Measurements from ENCODE around the gene WHAMM.

Gene WHAMM

DNA sequence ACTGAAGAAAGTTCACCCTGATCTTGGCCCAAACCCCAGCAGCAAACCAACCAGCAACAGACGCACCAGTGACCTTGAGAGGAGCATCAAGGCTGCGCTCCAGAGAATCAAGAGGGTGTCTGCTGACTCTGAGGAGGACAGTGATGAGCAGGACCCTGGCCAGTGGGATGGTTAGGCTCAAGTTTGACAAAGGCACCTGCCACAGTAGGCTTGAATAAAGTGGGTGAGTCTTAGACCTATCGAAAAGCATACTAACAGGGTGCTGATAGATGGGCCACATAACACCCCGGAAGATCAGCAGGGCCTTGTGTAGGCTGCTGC lies 23.9 kb downstream of the WHAMM start:
- Histone ChIP-seq H3K9ac (no peak overlapping the region), H3K4me3 (ENCODE audit: low read depth, low read length) (no peak overlapping the region), H2AFZ (no peak overlapping the region), H3K4me2 (ENCODE audit: low read length) (no peak overlapping the region), H3K79me2 (no peaks in the 10 kb centered on the region), H3K36me3 (ENCODE audit: control insufficient read depth, insufficient read depth, low read length) (no peaks in the 10 kb centered on the region), H3K27me3 (ENCODE audit: control insufficient read depth, insufficient read depth, low read length) (no peaks in the 10 kb centered on the region), H3K9me3 (ENCODE audit: control insufficient read depth, low read length) (no peaks in the 10 kb centered on the region), H3K27ac (no peak overlapping the region), H3K4me1 (no peaks in the 10 kb centered on the region)
- TF ChIP-seq, protein P1, sequence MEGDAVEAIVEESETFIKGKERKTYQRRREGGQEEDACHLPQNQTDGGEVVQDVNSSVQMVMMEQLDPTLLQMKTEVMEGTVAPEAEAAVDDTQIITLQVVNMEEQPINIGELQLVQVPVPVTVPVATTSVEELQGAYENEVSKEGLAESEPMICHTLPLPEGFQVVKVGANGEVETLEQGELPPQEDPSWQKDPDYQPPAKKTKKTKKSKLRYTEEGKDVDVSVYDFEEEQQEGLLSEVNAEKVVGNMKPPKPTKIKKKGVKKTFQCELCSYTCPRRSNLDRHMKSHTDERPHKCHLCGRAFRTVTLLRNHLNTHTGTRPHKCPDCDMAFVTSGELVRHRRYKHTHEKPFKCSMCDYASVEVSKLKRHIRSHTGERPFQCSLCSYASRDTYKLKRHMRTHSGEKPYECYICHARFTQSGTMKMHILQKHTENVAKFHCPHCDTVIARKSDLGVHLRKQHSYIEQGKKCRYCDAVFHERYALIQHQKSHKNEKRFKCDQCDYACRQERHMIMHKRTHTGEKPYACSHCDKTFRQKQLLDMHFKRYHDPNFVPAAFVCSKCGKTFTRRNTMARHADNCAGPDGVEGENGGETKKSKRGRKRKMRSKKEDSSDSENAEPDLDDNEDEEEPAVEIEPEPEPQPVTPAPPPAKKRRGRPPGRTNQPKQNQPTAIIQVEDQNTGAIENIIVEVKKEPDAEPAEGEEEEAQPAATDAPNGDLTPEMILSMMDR (IDR thresholded peaks at IDR 0.05) = no peak

DNA sequence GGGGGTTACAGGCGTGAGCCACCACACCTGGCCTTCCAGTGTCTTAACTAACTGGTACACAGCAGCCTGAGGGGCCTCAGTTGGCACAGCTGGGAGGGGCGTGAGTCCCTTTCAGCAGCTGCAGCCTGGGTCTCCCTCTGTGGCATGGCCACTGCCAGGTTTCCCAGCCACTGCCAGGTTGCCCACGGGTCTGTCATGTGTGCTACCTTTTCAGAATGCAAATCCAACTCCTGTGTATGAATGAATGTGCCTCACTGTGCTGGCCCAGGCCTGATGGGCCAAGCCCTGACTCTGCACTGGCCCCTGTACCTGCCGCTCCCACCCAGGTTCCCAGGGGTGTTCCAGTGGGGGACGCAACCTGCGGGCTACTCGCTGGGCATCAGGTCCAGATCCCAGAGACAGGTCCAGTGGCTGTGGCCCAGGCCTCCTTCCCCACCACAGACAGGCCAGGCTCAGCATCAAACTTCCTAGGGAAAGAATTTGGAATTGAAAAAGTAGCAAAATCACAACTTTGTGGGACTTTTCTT lies 26.0 kb downstream of the WHAMM start:
- Histone ChIP-seq H3K36me3 (ENCODE audit: control insufficient read depth, insufficient read depth, low read length) (no peaks in the 10 kb centered on the region), H3K27ac (no peak overlapping the region), H3K79me2 (no peaks in the 10 kb centered on the region), H3K9me3 (ENCODE audit: control insufficient read depth, low read length) (no peaks in the 10 kb centered on the region), H3K4me3 (ENCODE audit: low read depth, low read length) (no peak overlapping the region), H3K9ac (no peak overlapping the region), H2AFZ (no peak overlapping the region), H3K4me1 (no peaks in the 10 kb centered on the region), H3K4me2 (ENCODE audit: low read length) (no peak overlapping the region), H3K27me3 (ENCODE audit: control insufficient read depth, insufficient read depth, low read length) (no peaks in the 10 kb centered on the region)
- TF ChIP-seq, protein P1 (IDR thresholded peaks at IDR 0.05) = no peak

GRCh38 chr15:82838096-82838735 lies 28.8 kb downstream of the WHAMM start:
- no peaks in the 10 kb centered on the region for H3K4me1 ChIP-seq
- H3K27ac ChIP-seq = no peak overlapping the region
- no peaks in the 10 kb centered on the region for H3K79me2 ChIP-seq
- H3K4me2 ChIP-seq (ENCODE audit: low read length) = no peak overlapping the region
- H3K9ac ChIP-seq = no peak overlapping the region
- no peaks in the 10 kb centered on the region for H3K36me3 ChIP-seq (ENCODE audit: control insufficient read depth, insufficient read depth, low read length)
- no peak overlapping the region for H3K4me3 ChIP-seq (ENCODE audit: low read depth, low read length)
- no peaks in the 10 kb centered on the region for H3K9me3 ChIP-seq (ENCODE audit: control insufficient read depth, low read length)
- no peak overlapping the region for H2AFZ ChIP-seq
- TF ChIP-seq, protein P1 (IDR thresholded peaks at IDR 0.05) = no peak
- H3K27me3 ChIP-seq (ENCODE audit: control insufficient read depth, insufficient read depth, low read length) = no peaks in the 10 kb centered on the region

DNA sequence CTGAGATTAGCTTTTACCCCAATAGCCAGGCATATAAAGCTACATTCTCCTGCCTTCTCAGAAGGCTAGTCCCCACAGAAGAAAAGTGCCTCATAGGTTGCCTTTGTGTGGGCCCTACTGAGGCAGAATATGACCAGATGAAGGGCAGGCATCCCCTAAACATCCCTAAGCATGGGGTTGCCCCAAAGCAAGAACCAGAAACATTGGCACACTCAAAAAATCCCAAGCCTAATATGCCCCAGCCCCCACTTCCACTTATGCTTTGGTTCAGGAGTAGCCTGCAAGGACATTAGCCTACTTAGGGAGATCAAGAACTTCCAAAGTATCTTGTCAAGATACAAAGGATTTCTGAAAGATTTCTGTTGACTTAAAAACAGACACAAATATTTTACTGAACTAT lies 29.7 kb downstream of the WHAMM start:
- Histone ChIP-seq H3K27ac (no peak overlapping the region), H3K36me3 (ENCODE audit: control insufficient read depth, insufficient read depth, low read length) (no peaks in the 10 kb centered on the region), H3K4me1 (no peaks in the 10 kb centered on the region), H3K27me3 (ENCODE audit: control insufficient read depth, insufficient read depth, low read length) (no peaks in the 10 kb centered on the region), H3K4me2 (ENCODE audit: low read length) (no peak overlapping the region), H3K9me3 (ENCODE audit: control insufficient read depth, low read length) (no peaks in the 10 kb centered on the region), H3K9ac (no peak overlapping the region), H3K4me3 (ENCODE audit: low read depth, low read length) (no peak overlapping the region), H3K79me2 (no peaks in the 10 kb centered on the region), H2AFZ (no peak overlapping the region)
- TF ChIP-seq, protein P1 (IDR thresholded peaks at IDR 0.05) = no peak

DNA sequence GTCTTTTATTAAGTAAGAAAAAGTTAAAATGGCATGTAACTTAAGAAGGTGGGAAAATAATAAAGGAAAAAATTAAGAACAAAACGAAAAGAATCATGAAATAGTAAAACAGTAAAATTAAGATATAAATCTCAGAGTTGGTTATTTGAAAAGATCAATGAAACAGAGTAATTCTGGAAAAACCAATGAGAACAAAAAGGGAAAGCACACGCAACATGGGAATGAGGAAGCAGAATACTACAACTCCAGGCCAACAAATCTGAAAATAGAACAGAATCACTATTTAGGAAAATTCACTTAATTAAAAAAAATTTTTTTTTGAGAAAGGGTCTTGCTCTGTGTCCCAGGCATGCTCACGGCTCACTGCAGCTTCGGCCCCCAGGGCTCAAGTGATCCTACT lies 30.7 kb downstream of the WHAMM start:
- H3K36me3 ChIP-seq (ENCODE audit: control insufficient read depth, insufficient read depth, low read length) = no peaks in the 10 kb centered on the region
- no peak overlapping the region for H3K27ac ChIP-seq
- no peaks in the 10 kb centered on the region for H3K9me3 ChIP-seq (ENCODE audit: control insufficient read depth, low read length)
- no peaks in the 10 kb centered on the region for H3K79me2 ChIP-seq
- no peaks in the 10 kb centered on the region for H3K27me3 ChIP-seq (ENCODE audit: control insufficient read depth, insufficient read depth, low read length)
- H3K9ac ChIP-seq = no peak overlapping the region
- TF ChIP-seq, protein P1 (IDR thresholded peaks at IDR 0.05) = no peak
- H3K4me1 ChIP-seq = no peaks in the 10 kb centered on the region
- H3K4me2 ChIP-seq (ENCODE audit: low read length) = no peak overlapping the region
- no peak overlapping the region for H3K4me3 ChIP-seq (ENCODE audit: low read depth, low read length)
- H2AFZ ChIP-seq = no peak overlapping the region
